Heart right ventricle (tissue), 16 donors: ENCODE measurements around the gene HBP1. TPM values are rescaled to one million over a fixed set of nuclear protein-coding genes. Genes with fewer than 3 reads are reported as not detected.

Source experiments
- ATAC-seq, 8 donors: fragments of 200-7000 bp; cut with Tn5 transposase; one replicate each; pipeline ENCODE4 v1.9.1; 2020; ENCODE audit warnings: mild to moderate bottlenecking in 8 of 8, moderate library complexity in 8 of 8, moderate number of reproducible peaks in 1 of 8
- DNase-seq, 2 donors: peaks; one replicate each; pipeline ENCODE4 v3.0.0-alpha.2; 2020
- H3K27ac ChIP-seq, 10 donors: fragments of 200-600 bp; sonication (generic) in 2 of 10; one replicate each; pipeline versions ENCODE4 v1.5.0 to v1.8.0; 2020 to 2022; ENCODE audit warnings: mild to moderate bottlenecking in 3 of 10
- H3K27me3 ChIP-seq, 7 donors: fragments of 200-600 bp; one replicate each; pipeline ENCODE4 v1.8.0; 2021 to 2022; ENCODE audit warnings: mild to moderate bottlenecking in 2 of 7
- H3K36me3 ChIP-seq, 9 donors: fragments of 200-600 bp; sonication (generic) in 1 of 9; one replicate each; pipeline versions ENCODE4 v1.5.0 to v1.8.0; 2020 to 2022; ENCODE audit warnings: mild to moderate bottlenecking in 2 of 9
- H3K4me1 ChIP-seq, 9 donors: fragments of 200-600 bp; sonication (generic) in 1 of 9; one replicate each; pipeline versions ENCODE4 v1.5.0 to v1.8.0; 2020 to 2022; ENCODE audit warnings: mild to moderate bottlenecking in 4 of 9
- H3K4me3 ChIP-seq, 10 donors: fragments of 200-600 bp; sonication (generic) in 2 of 10; one replicate each; pipeline versions ENCODE4 v1.5.0 to v1.8.0; 2020 to 2022; ENCODE audit warnings: mild to moderate bottlenecking in 7 of 10, moderate library complexity in 2 of 10
- H3K9me3 ChIP-seq, 11 donors: fragments of 200-600 bp in 10 of 11; sonication (generic) in 2 of 11; one replicate each; pipeline versions ENCODE4 v1.5.0 to v1.8.0; 2013 to 2022; ENCODE audit warnings: mild to moderate bottlenecking in 2 of 11, control low read depth in 1 of 11, moderate library complexity in 1 of 11
- CTCF ChIP-seq, 9 donors: fragments of 200-600 bp; sonication (generic) in 2 of 9; IDR thresholded peaks; one replicate each; pipeline versions ENCODE4 v1.5.0 to v1.8.0; 2021 to 2022; ENCODE audit warnings: antibody characterized with exemption in 9 of 9, mild to moderate bottlenecking in 5 of 9, moderate library complexity in 1 of 9
- WGBS, 2 donors: extraction: QIAGEN DNeasy Blood & Tissue Kit; methylation state at CpG; one replicate each; pipeline ENCODE4 v1.1.7; 2013; ENCODE audit warnings: inconsistent platforms in 1 of 2; 5-methylcytosine and 5-hydroxymethylcytosine counted together
- intact Hi-C, 10 donors: fragments of 100-400 bp; cut with DNase I; formaldehyde crosslinking; loops; one replicate each; pipeline versions ENCODE4 v1.11.1 to v1.14.2; 2022
- polyA plus RNA-seq, 2 donors: library from polyadenylated mRNA; stranded (reverse); fragments of 200-250 nt; gene quantifications; one replicate each; pipeline ENCODE4 v1.2.3, GENCODE V29; 2013
- total RNA-seq, 10 donors: library from RNA; stranded (reverse); fragmentation: NEBNext Ultra II Directional in 3 of 10; extraction: Animal tissue kit (Norgen Biotek cat#: 25700) in 3 of 10; gene quantifications; one replicate each; pipeline versions ENCODE4 v1.2.1 to v1.2.4, GENCODE V29; 2021 to 2023
- donor health status: Arrhythmogenic right ventricular cardiomyopathy.
- donor health status: ischemic (EF 13 %, LVEDD 7.1; RV severe dilation, severe dysfunction).
- donor health status: healthy with polysubstance abuse.
- donor health status: DM: no; HTN: yes; CAD: no.
- donor health status: DM: no; HTN: no; CAD: no.
- donor health status: ischemic (EF 25% LVEDD 6.9; RV normal size, moderate dysfunction).
- donor health status: ischemic (EF 25% LVEDD 5.7; RV mildly dilated, moderate dysfunction).
- donor health status: healthy.
- donor health status: DM: yes; HTN: yes; CAD: no.
- donor health status: Ischemic cardiomyopathy.
- donor health status: ischemic (EF 35%, LVEDD 5.7; RV mildly dilated, moderate dysfunction).
- donor health status: nonischemic (EF 11% LVEDD 7.7; RV severe dilation, severe dysfunction).
- donor health status: DM: yes; HTN: yes; CAD: no.
- donor health status: PGD.
- donor health status: ischemic (EF 29% LVEDD 5.4; RV normal size, mild dysfunction).
- donor health status: nonischemic (EF 23%, LVEDD 6.1; RV moderate dilation, normal function).

The HBP1 gene
- total and polyA plus RNA-seq, 12 donors: 21.4 to 80.3 (median 60.3) TPM

- H3K27ac ChIP-seq: peak overlapping the region in 6 of 10 donors; percentile 18 to 47 (median 25)
- DNase-seq (no peak), ATAC-seq (peak in 7 of 8 donors; percentile 13 to 68 (median 60))
- TF ChIP-seq CTCF (IDR thresholded peaks at IDR 0.05): peak in 4 of 9 donors; percentile 13 to 30 (median 25)
- H3K27me3 ChIP-seq: no peaks in the 10 kb centered on the region
- intact Hi-C loops: no loop called here
- no peaks in the 10 kb centered on the region for H3K9me3 ChIP-seq
- H3K4me1 ChIP-seq: peaks cover 0 to 26% (median 7%) of the 10 kb centered on the region in 9 donors
- H3K4me3 ChIP-seq: no peak overlapping the region
- H3K36me3 ChIP-seq: peaks cover 0 to 53% (median 0%) of the 10 kb centered on the region in 9 donors
- WGBS, 2 donors: 57 to 72% methylated on average over 4 of the region's 4 CpGs
These were observed 64.4 kb downstream of the HBP1 start for GRCh38 chr7:107233174-107233573.

- peaks cover 0 to 26% (median 7%) of the 10 kb centered on the region in 9 donors for H3K4me1 ChIP-seq
- intact Hi-C loops: no loop called here
These were observed 65.2 kb downstream of the HBP1 start for GRCh38 chr7:107233981-107234380.

GRCh38 chr7:107234436-107234835 lies 65.6 kb downstream of the HBP1 start:
- Histone ChIP-seq H3K27me3 (no peaks in the 10 kb centered on the region), H3K4me3 (no peak overlapping the region), H3K9me3 (no peaks in the 10 kb centered on the region), H3K27ac (peak overlapping the region in 4 of 10 donors; percentile 35 to 47 (median 40)), H3K4me1 (peaks cover 0 to 26% (median 7%) of the 10 kb centered on the region in 9 donors), H3K36me3 (peaks cover 0 to 46% (median 0%) of the 10 kb centered on the region in 9 donors)
- intact Hi-C loops: no loop called here
- ATAC-seq: peak in 1 of 8 donors; percentile 39
- 56 to 66% methylated on average over 3 of the region's 3 CpGs for WGBS, 2 donors
- no peak for TF ChIP-seq CTCF (IDR thresholded peaks at IDR 0.05)
- DNase-seq: no peak

More at GRCh38 chr7:107233981-107234380, 65.2 kb downstream of the HBP1 start:
- Histone ChIP-seq H3K27me3 (no peaks in the 10 kb centered on the region), H3K27ac (peak overlapping the region in 3 of 10 donors; percentile 35 to 47 (median 44)), H3K9me3 (no peaks in the 10 kb centered on the region), H3K36me3 (peaks cover 0 to 47% (median 0%) of the 10 kb centered on the region in 9 donors), H3K4me3 (no peak overlapping the region)
- WGBS, 2 donors: 76 to 83% methylated on average over 1 of the region's 1 CpG
- ATAC-seq (peak in 4 of 8 donors; percentile 47 to 76 (median 56)), DNase-seq (no peak)
- no peak for TF ChIP-seq CTCF (IDR thresholded peaks at IDR 0.05)

GRCh38 chr7:107236862-107237261 lies 68.1 kb downstream of the HBP1 start:
- no peaks in the 10 kb centered on the region for H3K9me3 ChIP-seq
- no peaks in the 10 kb centered on the region for H3K27me3 ChIP-seq
- no peak overlapping the region for H3K4me3 ChIP-seq
- no peak for DNase-seq
- no peak for TF ChIP-seq CTCF (IDR thresholded peaks at IDR 0.05)
- ATAC-seq: no peak
- H3K36me3 ChIP-seq: peaks cover 0 to 35% (median 0%) of the 10 kb centered on the region in 9 donors
- intact Hi-C loops: loop anchor here in 1 of 10 donors (5.0 kb wide), 1 partner anchor 45 kb away; no protein-coding TSS in a partner anchor
- H3K4me1 ChIP-seq: peaks cover 0 to 26% (median 7%) of the 10 kb centered on the region in 9 donors
- H3K27ac ChIP-seq: peak overlapping the region in 7 of 10 donors; percentile 15 to 64 (median 51)
